ENCODE measurements around the gene OTULIN. TPM values are rescaled to one million over a fixed set of nuclear protein-coding genes. Genes with fewer than 3 reads are reported as not detected.

Gene OTULIN
- total RNA-seq, 4 donors from 2014 or later = 37.7 to 59.2 (median 43.1) TPM

DNA sequence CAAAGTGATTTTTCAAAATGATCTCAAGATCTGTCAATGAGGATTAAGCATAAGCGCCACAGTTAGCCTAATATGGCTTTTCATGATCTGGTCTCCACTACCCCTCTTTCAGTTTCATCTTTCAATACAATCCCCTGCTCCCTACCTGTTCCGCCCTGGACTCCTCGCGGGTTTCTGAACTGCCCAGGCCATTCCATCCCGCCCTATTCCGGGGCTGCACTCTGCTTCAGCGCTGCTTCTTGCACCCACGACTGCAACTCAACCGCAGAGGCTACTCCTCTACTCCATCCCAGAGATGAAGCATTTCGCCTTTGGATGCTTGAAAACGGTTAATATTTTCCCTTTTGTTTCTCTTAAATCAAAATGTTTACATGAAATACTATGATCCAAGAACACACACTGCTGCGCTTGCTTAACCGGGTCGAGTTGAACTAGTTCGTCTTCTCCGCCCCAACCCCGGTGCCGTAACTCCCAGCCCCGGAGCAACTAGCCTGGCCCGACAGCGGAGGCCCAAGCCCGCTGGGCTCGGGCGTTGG lies 716 bp upstream of the OTULIN start:
- TF ChIP-seq POLR2A (IDR thresholded peaks at IDR 0.05) (no peak), EP300 (IDR thresholded peaks at IDR 0.05) (no peak), CTCF (IDR thresholded peaks at IDR 0.05) (no peak)
- H3K4me1 ChIP-seq = peaks cover 3 to 42% (median 21%) of the 10 kb centered on the region in 4 donors
- no peaks in the 10 kb centered on the region for H3K27me3 ChIP-seq
- no peaks in the 10 kb centered on the region for H3K9me3 ChIP-seq
- H3K4me3 ChIP-seq = peak overlapping the region; percentile 60 to 83 (median 74)
- DNase-seq (ENCODE audit: low spot score in 2 of 2) = peak in 1 of 2 donors; percentile 36
- peak overlapping the region; percentile 73 to 95 (median 90) for H3K27ac ChIP-seq
- WGBS, 2 donors = 1 to 2% methylated on average over 22 to 24 of the region's 24 CpGs
- H3K36me3 ChIP-seq = peaks cover 0 to 4% (median 0%) of the 10 kb centered on the region in 3 donors

GRCh38 chr5:14665101-14665822 lies 744 bp downstream of the OTULIN start:
- TF ChIP-seq CTCF (IDR thresholded peaks at IDR 0.05) (no peak), POLR2A (IDR thresholded peaks at IDR 0.05) (no peak), EP300 (IDR thresholded peaks at IDR 0.05) (peak in 1 of 2 donors; percentile 17)
- H3K4me3 ChIP-seq = peak overlapping the region; percentile 60 to 83 (median 74)
- H3K4me1 ChIP-seq = peaks cover 3 to 56% (median 21%) of the 10 kb centered on the region in 4 donors
- H3K9me3 ChIP-seq = no peaks in the 10 kb centered on the region
- peak overlapping the region; percentile 73 to 95 (median 90) for H3K27ac ChIP-seq
- peaks cover 0 to 4% (median 0%) of the 10 kb centered on the region in 3 donors for H3K36me3 ChIP-seq
- DNase-seq (ENCODE audit: low spot score in 2 of 2) = no peak
- H3K27me3 ChIP-seq = no peaks in the 10 kb centered on the region
- WGBS, 2 donors = 2% methylated on average over 21 of the region's 21 CpGs

- Histone ChIP-seq H3K4me1 (peaks cover 3 to 63% (median 26%) of the 10 kb centered on the region in 4 donors), H3K4me3 (peak overlapping the region; percentile 60 to 83 (median 74)), H3K9me3 (no peaks in the 10 kb centered on the region), H3K27me3 (no peaks in the 10 kb centered on the region), H3K36me3 (peaks cover 0 to 4% (median 0%) of the 10 kb centered on the region in 3 donors), H3K27ac (peak overlapping the region in 1 of 4 donors; percentile 86)
- DNase-seq (ENCODE audit: low spot score in 2 of 2) = no peak
- TF ChIP-seq POLR2A (IDR thresholded peaks at IDR 0.05) (no peak), CTCF (IDR thresholded peaks at IDR 0.05) (no peak), EP300 (IDR thresholded peaks at IDR 0.05) (no peak)
- whole genome bisulfite sequencing, 2 donors = 24 to 25% methylated on average over 7 of the region's 7 CpGs
Measured at GRCh38 chr5:14665949-14666348, 1.4 kb downstream of the OTULIN start.

DNA sequence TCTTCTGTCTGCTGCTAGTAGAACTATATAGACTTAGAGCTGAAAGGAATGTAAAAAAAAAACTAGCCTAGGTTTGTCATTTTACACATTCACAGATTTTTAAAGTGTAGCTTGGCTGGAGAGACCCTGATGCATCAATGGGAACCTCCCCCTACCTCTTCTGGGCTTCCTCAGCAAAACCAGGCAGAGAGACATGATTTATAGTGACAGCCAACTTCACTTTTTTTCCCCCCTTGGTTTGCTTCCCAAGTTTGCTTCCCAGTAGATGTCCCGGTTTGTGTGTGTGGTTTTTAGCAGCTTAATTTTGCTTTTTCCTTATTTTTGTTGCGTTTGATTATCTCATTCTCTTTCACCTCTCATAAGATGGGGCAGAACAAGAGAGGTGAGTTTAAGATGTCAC lies 1.8 kb downstream of the OTULIN start:
- 44 to 46% methylated on average over 2 of the region's 2 CpGs for WGBS, 2 donors
- TF ChIP-seq CTCF (IDR thresholded peaks at IDR 0.05) (no peak), EP300 (IDR thresholded peaks at IDR 0.05) (no peak), POLR2A (IDR thresholded peaks at IDR 0.05) (no peak)
- Histone ChIP-seq H3K4me3 (peak overlapping the region in 1 of 4 donors; percentile 82), H3K9me3 (no peaks in the 10 kb centered on the region), H3K36me3 (peaks cover 0 to 4% (median 0%) of the 10 kb centered on the region in 3 donors), H3K27ac (no peak overlapping the region), H3K4me1 (peaks cover 3 to 67% (median 29%) of the 10 kb centered on the region in 4 donors), H3K27me3 (no peaks in the 10 kb centered on the region)
- no peak for DNase-seq (ENCODE audit: low spot score in 2 of 2)

- H3K4me1 ChIP-seq = peaks cover 3 to 77% (median 34%) of the 10 kb centered on the region in 4 donors
- H3K36me3 ChIP-seq = peaks cover 0 to 4% (median 0%) of the 10 kb centered on the region in 3 donors
- H3K27ac ChIP-seq = no peak overlapping the region
- no peaks in the 10 kb centered on the region for H3K9me3 ChIP-seq
- H3K27me3 ChIP-seq = no peaks in the 10 kb centered on the region
- no peak for DNase-seq (ENCODE audit: low spot score in 2 of 2)
- no peak overlapping the region for H3K4me3 ChIP-seq
- TF ChIP-seq POLR2A (IDR thresholded peaks at IDR 0.05) = no peak
- no peak for TF ChIP-seq EP300 (IDR thresholded peaks at IDR 0.05)
- no peak for TF ChIP-seq CTCF (IDR thresholded peaks at IDR 0.05)
- 86 to 87% methylated on average over 8 of the region's 8 CpGs for WGBS, 2 donors
Measured at GRCh38 chr5:14667290-14667689, 2.8 kb downstream of the OTULIN start.

All from tibial nerve (tissue), 4 donors.